ENCODE measurements around the gene CRAT. TPM values are rescaled to one million over a fixed set of nuclear protein-coding genes. Genes with fewer than 3 reads are reported as not detected.

The CRAT gene
- total RNA-seq, 4 donors from 2014 or later, result 59.6 to 91.2 (median 67.5) TPM

DNA sequence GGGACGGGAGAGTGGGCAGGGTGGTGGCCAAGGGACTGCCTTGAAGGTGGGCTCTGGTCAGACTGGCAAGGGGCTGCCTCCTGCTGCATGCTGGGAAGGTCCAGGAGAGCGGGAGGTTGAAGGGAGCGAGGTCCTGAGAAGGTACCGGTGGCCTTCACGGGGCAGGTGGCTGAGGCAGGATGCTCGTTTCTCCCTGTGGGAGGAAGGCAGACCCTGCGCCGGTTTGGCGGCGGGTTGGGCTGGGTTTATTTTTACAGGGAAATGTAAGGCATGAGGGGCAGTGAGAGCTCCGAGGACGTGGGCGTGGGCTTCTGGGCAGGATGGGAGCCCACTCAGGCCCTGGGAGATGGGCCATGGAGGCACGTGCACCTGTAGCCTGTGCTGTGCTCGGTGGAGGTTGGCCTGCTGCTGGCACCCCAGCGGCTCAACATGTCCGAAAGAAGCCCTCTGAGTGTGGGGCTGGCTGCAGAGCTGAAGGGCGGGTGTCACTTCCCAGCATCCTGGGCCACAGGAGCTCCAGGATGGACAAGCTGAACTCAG, 40.1 kb upstream of the CRAT start:
- TF ChIP-seq EP300 (IDR thresholded peaks at IDR 0.05), result no peak
- TF ChIP-seq POLR2A (IDR thresholded peaks at IDR 0.05), result no peak
- TF ChIP-seq POLR2AphosphoS5 (IDR thresholded peaks at IDR 0.05), result no peak
- TF ChIP-seq, protein P1, sequence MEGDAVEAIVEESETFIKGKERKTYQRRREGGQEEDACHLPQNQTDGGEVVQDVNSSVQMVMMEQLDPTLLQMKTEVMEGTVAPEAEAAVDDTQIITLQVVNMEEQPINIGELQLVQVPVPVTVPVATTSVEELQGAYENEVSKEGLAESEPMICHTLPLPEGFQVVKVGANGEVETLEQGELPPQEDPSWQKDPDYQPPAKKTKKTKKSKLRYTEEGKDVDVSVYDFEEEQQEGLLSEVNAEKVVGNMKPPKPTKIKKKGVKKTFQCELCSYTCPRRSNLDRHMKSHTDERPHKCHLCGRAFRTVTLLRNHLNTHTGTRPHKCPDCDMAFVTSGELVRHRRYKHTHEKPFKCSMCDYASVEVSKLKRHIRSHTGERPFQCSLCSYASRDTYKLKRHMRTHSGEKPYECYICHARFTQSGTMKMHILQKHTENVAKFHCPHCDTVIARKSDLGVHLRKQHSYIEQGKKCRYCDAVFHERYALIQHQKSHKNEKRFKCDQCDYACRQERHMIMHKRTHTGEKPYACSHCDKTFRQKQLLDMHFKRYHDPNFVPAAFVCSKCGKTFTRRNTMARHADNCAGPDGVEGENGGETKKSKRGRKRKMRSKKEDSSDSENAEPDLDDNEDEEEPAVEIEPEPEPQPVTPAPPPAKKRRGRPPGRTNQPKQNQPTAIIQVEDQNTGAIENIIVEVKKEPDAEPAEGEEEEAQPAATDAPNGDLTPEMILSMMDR (IDR thresholded peaks at IDR 0.05), result no peak
- Histone ChIP-seq H3K27me3 (no peaks in the 10 kb centered on the region), H3K4me3 (no peak overlapping the region), H3K36me3 (peaks cover 0 to 77% of the 10 kb centered on the region in 2 donors), H3K4me1 (peaks cover 0 to 38% (median 24%) of the 10 kb centered on the region in 3 donors), H3K27ac (peak overlapping the region in 2 of 4 donors; percentile 97 to 100), H3K9me3 (no peaks in the 10 kb centered on the region)
- 85% methylated on average over 11 of the region's 18 CpGs; no CpG with 5 or more reads in 1 of the 2 donors for WGBS, 2 donors (ENCODE audit: low coverage in 1 of 2)
- ATAC-seq, result no peak

DNA sequence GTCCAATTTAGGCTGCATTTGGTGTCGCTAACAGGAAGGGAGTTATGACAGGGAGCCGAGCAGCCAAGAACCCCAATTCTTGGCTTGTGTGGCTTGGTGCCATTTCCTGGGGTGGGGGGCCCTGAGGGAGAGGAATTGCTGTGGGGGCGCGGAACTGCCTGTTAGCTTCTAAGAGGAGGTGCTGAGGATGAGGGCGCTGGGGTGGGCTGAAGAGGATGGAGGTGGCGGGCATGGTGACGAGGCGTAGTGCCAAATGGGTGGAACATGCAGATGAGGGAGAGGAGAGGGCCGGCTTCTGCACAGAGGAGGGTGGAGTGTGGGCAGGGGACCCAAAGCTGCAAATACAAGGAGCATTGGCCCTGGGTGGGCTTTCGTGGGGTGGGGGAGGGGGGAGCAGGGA, 39.5 kb upstream of the CRAT start:
- H3K9me3 ChIP-seq, result no peaks in the 10 kb centered on the region
- peaks cover 0 to 44% (median 30%) of the 10 kb centered on the region in 3 donors for H3K4me1 ChIP-seq
- H3K4me3 ChIP-seq, result no peak overlapping the region
- H3K27ac ChIP-seq, result peak overlapping the region in 2 of 4 donors; percentile 97 to 100
- H3K36me3 ChIP-seq, result peaks cover 0 to 73% of the 10 kb centered on the region in 2 donors
- no peak for ATAC-seq
- TF ChIP-seq POLR2A (IDR thresholded peaks at IDR 0.05), result no peak
- TF ChIP-seq POLR2AphosphoS5 (IDR thresholded peaks at IDR 0.05), result no peak
- TF ChIP-seq, protein P1 (IDR thresholded peaks at IDR 0.05), result no peak
- no peak for TF ChIP-seq EP300 (IDR thresholded peaks at IDR 0.05)
- WGBS, 2 donors (ENCODE audit: low coverage in 1 of 2), result 33 to 75% methylated on average over 1 to 9 of the region's 10 CpGs
- no peaks in the 10 kb centered on the region for H3K27me3 ChIP-seq

GRCh38 chr9:129149442-129149841, 38.8 kb upstream of the CRAT start:
- peaks cover 0 to 66% of the 10 kb centered on the region in 2 donors for H3K36me3 ChIP-seq
- H3K4me3 ChIP-seq, result no peak overlapping the region
- H3K27me3 ChIP-seq, result no peaks in the 10 kb centered on the region
- no peaks in the 10 kb centered on the region for H3K9me3 ChIP-seq
- no peak for ATAC-seq
- H3K27ac ChIP-seq, result peak overlapping the region in 3 of 4 donors; percentile 87 to 100 (median 97)
- WGBS, 2 donors (ENCODE audit: low coverage in 1 of 2), result 60 to 69% methylated on average over 2 to 3 of the region's 6 CpGs
- TF ChIP-seq EP300 (IDR thresholded peaks at IDR 0.05) (no peak), POLR2AphosphoS5 (IDR thresholded peaks at IDR 0.05) (no peak), POLR2A (IDR thresholded peaks at IDR 0.05) (no peak)
- TF ChIP-seq, protein P1 (IDR thresholded peaks at IDR 0.05), result no peak
- peaks cover 0 to 51% (median 34%) of the 10 kb centered on the region in 3 donors for H3K4me1 ChIP-seq

DNA sequence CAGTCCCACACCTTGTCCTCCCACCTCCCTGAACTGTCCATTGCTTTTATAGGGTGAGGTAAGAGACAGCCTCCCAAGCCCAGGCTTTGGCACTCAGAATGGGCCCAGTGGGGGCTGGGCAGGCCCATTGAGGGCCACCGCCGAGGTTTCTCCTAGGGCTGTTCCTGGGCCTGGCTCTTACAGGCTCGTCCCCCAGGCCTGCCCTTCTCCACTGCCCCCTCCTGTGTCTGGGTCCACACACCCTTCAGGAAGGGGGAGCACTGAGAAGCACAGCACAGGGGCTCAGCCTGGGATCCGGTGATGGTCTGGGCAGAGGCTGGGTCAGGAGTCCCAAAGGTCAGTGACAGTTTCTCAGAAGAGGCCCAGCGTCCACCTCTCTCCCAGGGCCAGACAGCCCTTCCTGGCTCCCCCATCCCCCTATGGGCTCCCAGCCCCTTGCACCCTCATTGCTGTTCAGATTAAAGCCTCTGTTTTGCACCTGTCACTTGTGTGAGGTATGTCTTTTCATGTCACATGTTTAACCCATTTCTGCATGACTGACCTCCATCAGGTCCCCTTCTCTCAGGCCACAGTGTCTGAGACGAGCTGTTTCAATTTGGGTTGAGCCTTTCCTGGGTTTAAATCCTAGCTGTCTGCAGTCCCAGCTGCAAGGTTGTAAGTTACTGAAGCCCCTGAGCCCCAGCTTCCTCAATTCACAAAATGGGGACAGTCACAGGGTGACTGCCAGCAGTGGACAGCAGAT, 38.0 kb upstream of the CRAT start:
- Histone ChIP-seq H3K9me3 (no peaks in the 10 kb centered on the region), H3K36me3 (peaks cover 0 to 62% of the 10 kb centered on the region in 2 donors), H3K27ac (peak overlapping the region in 3 of 4 donors; percentile 87 to 100 (median 97)), H3K4me3 (no peak overlapping the region), H3K4me1 (peaks cover 0 to 59% (median 42%) of the 10 kb centered on the region in 3 donors), H3K27me3 (no peaks in the 10 kb centered on the region)
- no peak for ATAC-seq
- WGBS, 2 donors (ENCODE audit: low coverage in 1 of 2), result 71 to 72% methylated on average over 1 to 4 of the region's 6 CpGs
- TF ChIP-seq, protein P1 (IDR thresholded peaks at IDR 0.05), result no peak
- TF ChIP-seq EP300 (IDR thresholded peaks at IDR 0.05) (no peak), POLR2A (IDR thresholded peaks at IDR 0.05) (no peak), POLR2AphosphoS5 (IDR thresholded peaks at IDR 0.05) (no peak)
